ENCODE data around the gene CENPN. TPM values are rescaled to one million over a fixed set of nuclear protein-coding genes. Genes with fewer than 3 reads are reported as not detected.

Gene CENPN
- total and polyA plus RNA-seq, 4 donors, result 3.8 to 9.5 (median 5.9) TPM

GRCh38 chr16:81053761-81054160 is 46.7 kb downstream of the CENPN start:
- TF ChIP-seq CTCF (IDR thresholded peaks at IDR 0.05; ENCODE audit: control extremely low read depth, extremely low read depth), result no peak
- 79 to 92% methylated on average over 11 of the region's 11 CpGs for WGBS, 2 donors
- no peaks in the 10 kb centered on the region for H3K4me1 ChIP-seq (ENCODE audit: control insufficient read depth in 5 of 5, insufficient read depth in 5 of 5, low read length in 5 of 5)
- no peaks in the 10 kb centered on the region for H3K36me3 ChIP-seq (ENCODE audit: control insufficient read depth in 4 of 4, insufficient read depth in 4 of 4, low read length in 4 of 4)
- H3K27ac ChIP-seq (ENCODE audit: low read depth in 1 of 2, low read length in 1 of 2), result no peak overlapping the region
- no peak overlapping the region for H3K9ac ChIP-seq (ENCODE audit: insufficient read depth in 1 of 2, low read length in 2 of 2)
- no peak for ATAC-seq (ENCODE audit: insufficient read depth, low FRiP score)
- H3K4me3 ChIP-seq, result no peak overlapping the region
- H3K27me3 ChIP-seq (ENCODE audit: control insufficient read depth in 3 of 3, insufficient read depth in 3 of 3, low read length in 2 of 3), result no peaks in the 10 kb centered on the region
- peaks cover 0 to 7% (median 0%) of the 10 kb centered on the region in 4 donors for H3K9me3 ChIP-seq (ENCODE audit: control insufficient read depth in 4 of 4, insufficient read depth in 3 of 4, low read length in 3 of 4)
- DNase-seq, result no peak

DNA sequence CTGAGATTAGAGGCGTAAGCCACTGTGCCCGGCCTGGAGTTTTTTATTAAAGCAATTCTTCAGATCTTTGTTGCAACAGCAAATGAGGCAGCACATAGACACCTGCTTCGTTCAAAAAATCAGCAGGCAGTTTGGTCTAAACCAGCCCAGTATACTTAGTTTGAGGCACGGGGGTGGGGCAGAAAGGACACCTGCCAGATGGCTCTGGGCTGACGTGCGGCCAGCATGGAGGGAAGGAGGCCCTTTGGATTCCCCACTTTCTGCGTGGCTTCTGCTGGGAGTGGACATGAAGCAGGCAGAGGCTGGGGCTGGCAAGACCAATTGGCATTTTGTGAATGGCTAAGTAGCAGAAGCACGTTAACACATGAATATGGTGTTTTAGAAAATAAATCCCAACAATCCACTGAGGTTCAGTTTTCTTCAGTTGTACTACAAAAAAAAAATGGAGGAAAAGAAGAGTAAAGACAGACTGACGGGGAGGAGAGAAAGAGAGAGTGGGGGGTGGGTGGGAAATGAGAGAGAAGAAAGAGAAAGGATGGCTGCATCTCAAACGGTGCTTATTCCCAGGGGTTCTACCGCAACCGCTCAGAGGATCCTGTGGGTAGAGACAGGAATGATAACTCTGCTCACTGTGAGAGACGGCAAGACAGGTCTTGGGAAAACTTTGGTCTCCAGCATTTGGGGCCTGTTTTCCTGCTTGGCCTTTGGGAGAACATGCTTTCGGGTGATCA is 53.7 kb downstream of the CENPN start:
- 88 to 89% methylated on average over 14 of the region's 14 CpGs for WGBS, 2 donors
- H3K4me3 ChIP-seq, result no peak overlapping the region
- DNase-seq (no peak), ATAC-seq (ENCODE audit: insufficient read depth, low FRiP score) (no peak)
- H3K36me3 ChIP-seq (ENCODE audit: control insufficient read depth in 4 of 4, insufficient read depth in 4 of 4, low read length in 4 of 4), result no peaks in the 10 kb centered on the region
- no peaks in the 10 kb centered on the region for H3K27me3 ChIP-seq (ENCODE audit: control insufficient read depth in 3 of 3, insufficient read depth in 3 of 3, low read length in 2 of 3)
- H3K9me3 ChIP-seq (ENCODE audit: control insufficient read depth in 4 of 4, insufficient read depth in 3 of 4, low read length in 3 of 4), result no peaks in the 10 kb centered on the region
- H3K27ac ChIP-seq (ENCODE audit: low read depth in 1 of 2, low read length in 1 of 2), result no peak overlapping the region
- no peaks in the 10 kb centered on the region for H3K4me1 ChIP-seq (ENCODE audit: control insufficient read depth in 5 of 5, insufficient read depth in 5 of 5, low read length in 5 of 5)
- no peak for TF ChIP-seq CTCF (IDR thresholded peaks at IDR 0.05; ENCODE audit: control extremely low read depth, extremely low read depth)
- no peak overlapping the region for H3K9ac ChIP-seq (ENCODE audit: insufficient read depth in 1 of 2, low read length in 2 of 2)

GRCh38 chr16:81061307-81061640 is 54.3 kb downstream of the CENPN start:
- Histone ChIP-seq H3K4me3 (no peak overlapping the region), H3K4me1 (ENCODE audit: control insufficient read depth in 5 of 5, insufficient read depth in 5 of 5, low read length in 5 of 5) (no peaks in the 10 kb centered on the region), H3K27me3 (ENCODE audit: control insufficient read depth in 3 of 3, insufficient read depth in 3 of 3, low read length in 2 of 3) (no peaks in the 10 kb centered on the region), H3K9me3 (ENCODE audit: control insufficient read depth in 4 of 4, insufficient read depth in 3 of 4, low read length in 3 of 4) (no peaks in the 10 kb centered on the region), H3K27ac (ENCODE audit: low read depth in 1 of 2, low read length in 1 of 2) (no peak overlapping the region), H3K36me3 (ENCODE audit: control insufficient read depth in 4 of 4, insufficient read depth in 4 of 4, low read length in 4 of 4) (no peaks in the 10 kb centered on the region), H3K9ac (ENCODE audit: insufficient read depth in 1 of 2, low read length in 2 of 2) (no peak overlapping the region)
- 91 to 94% methylated on average over 10 of the region's 10 CpGs for WGBS, 2 donors
- DNase-seq, result no peak
- ATAC-seq (ENCODE audit: insufficient read depth, low FRiP score), result no peak
- no peak for TF ChIP-seq CTCF (IDR thresholded peaks at IDR 0.05; ENCODE audit: control extremely low read depth, extremely low read depth)

All from lung (tissue), 12 donors.